ENCODE data around the gene SHLD2. TPM values are rescaled to one million over a fixed set of nuclear protein-coding genes. Genes with fewer than 3 reads are reported as not detected.

The SHLD2 gene
- total and polyA plus RNA-seq, 7 donors = 7.9 to 25.7 (median 13.9) TPM

DNA sequence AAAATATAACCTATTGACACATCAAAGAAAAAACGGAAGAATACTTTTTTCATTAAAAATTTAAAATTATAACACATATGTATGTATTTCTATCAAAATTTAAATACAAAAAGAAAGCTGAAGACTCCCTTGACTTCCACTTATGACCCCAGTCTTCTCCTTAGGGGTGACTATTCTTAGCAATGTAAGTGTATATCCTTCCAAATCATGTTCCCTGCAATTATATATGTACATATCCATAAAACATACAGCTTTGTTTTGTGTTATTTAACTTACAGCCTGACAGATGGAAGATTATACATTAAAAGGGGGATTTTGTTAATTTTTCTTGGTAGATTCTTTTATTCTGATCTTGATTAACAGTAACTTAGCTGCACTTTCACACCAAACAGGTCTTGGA, 9.5 kb upstream of the SHLD2 start:
- 94 to 100% (median 95%) methylated on average over 1 of the region's 1 CpG for WGBS, 3 donors
- Histone ChIP-seq H3K9me3 (no peaks in the 10 kb centered on the region), H3K36me3 (ENCODE audit: insufficient read depth in 1 of 2, low read depth in 1 of 2) (peaks cover 0 to 7% of the 10 kb centered on the region in 2 donors), H3K4me3 (no peak overlapping the region), H3K27ac (no peak overlapping the region), H3K4me1 (no peaks in the 10 kb centered on the region), H3K27me3 (ENCODE audit: insufficient read depth in 3 of 3, low read length in 2 of 3) (no peaks in the 10 kb centered on the region)
- intact Hi-C loops (cut with DNase I) = no loop called here
- no peak for TF ChIP-seq CTCF (IDR thresholded peaks at IDR 0.05)
- ATAC-seq (no peak), DNase-seq (no peak)

GRCh38 chr10:87089746-87090145, 5.3 kb upstream of the SHLD2 start:
- WGBS, 3 donors = 90 to 96% (median 95%) methylated on average over 4 of the region's 4 CpGs
- intact Hi-C loops (cut with DNase I) = loop anchor here (10.0 kb wide), 1 partner anchor 115 kb away; no protein-coding TSS in a partner anchor

DNA sequence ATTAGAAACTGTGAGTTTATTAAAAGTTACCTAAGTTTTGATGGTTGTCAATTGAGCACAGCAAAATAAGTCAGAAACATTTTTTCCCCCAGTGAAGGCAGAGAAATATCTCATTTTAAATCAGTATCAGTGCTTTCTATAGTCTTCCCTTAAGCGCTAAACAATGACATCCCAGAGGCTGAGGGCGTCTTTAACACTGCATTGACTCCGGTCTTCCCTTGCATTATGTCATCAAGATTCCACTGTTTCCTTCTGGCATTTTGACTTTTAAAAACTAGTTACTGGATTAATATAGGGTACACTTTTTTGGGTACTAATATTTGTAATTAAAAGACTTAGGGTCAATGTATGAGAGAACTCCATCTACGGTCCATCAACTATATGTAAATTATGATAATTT, 4.2 kb upstream of the SHLD2 start:
- Histone ChIP-seq H3K27ac (no peak overlapping the region), H3K4me1 (peaks cover 19% of the 10 kb centered on the region), H3K4me3 (no peak overlapping the region), H3K27me3 (ENCODE audit: insufficient read depth in 3 of 3, low read length in 2 of 3) (no peaks in the 10 kb centered on the region), H3K36me3 (ENCODE audit: insufficient read depth in 1 of 2, low read depth in 1 of 2) (peaks cover 0 to 7% of the 10 kb centered on the region in 2 donors), H3K9me3 (no peaks in the 10 kb centered on the region)
- whole genome bisulfite sequencing, 3 donors = 75 to 91% (median 77%) methylated on average over 4 of the region's 4 CpGs
- DNase-seq = no peak
- no peak for TF ChIP-seq CTCF (IDR thresholded peaks at IDR 0.05)
- intact Hi-C loops (cut with DNase I) = loop anchor here (10.0 kb wide), 1 partner anchor 116 kb away; no protein-coding TSS in a partner anchor
- ATAC-seq = no peak

More at GRCh38 chr10:87089746-87090145, 5.3 kb upstream of the SHLD2 start:
- peaks cover 19% of the 10 kb centered on the region for H3K4me1 ChIP-seq
- TF ChIP-seq CTCF (IDR thresholded peaks at IDR 0.05) = no peak
- ATAC-seq (no peak), DNase-seq (no peak)
- no peaks in the 10 kb centered on the region for H3K9me3 ChIP-seq
- H3K27me3 ChIP-seq (ENCODE audit: insufficient read depth in 3 of 3, low read length in 2 of 3) = no peaks in the 10 kb centered on the region
- H3K4me3 ChIP-seq = no peak overlapping the region
- H3K27ac ChIP-seq = no peak overlapping the region
- peaks cover 0 to 7% of the 10 kb centered on the region in 2 donors for H3K36me3 ChIP-seq (ENCODE audit: insufficient read depth in 1 of 2, low read depth in 1 of 2)

GRCh38 chr10:87092376-87092860, 2.6 kb upstream of the SHLD2 start:
- no peak for DNase-seq
- H3K9me3 ChIP-seq = no peaks in the 10 kb centered on the region
- H3K4me1 ChIP-seq = peaks cover 28% of the 10 kb centered on the region
- H3K36me3 ChIP-seq (ENCODE audit: insufficient read depth in 1 of 2, low read depth in 1 of 2) = peaks cover 0 to 16% of the 10 kb centered on the region in 2 donors
- intact Hi-C loops (cut with DNase I) = loop anchor here (10.0 kb wide), 1 partner anchor 118 kb away; no protein-coding TSS in a partner anchor
- H3K27me3 ChIP-seq (ENCODE audit: insufficient read depth in 3 of 3, low read length in 2 of 3) = no peaks in the 10 kb centered on the region
- H3K4me3 ChIP-seq = peak overlapping the region; percentile 77
- no peak for TF ChIP-seq CTCF (IDR thresholded peaks at IDR 0.05)
- no peak overlapping the region for H3K27ac ChIP-seq
- no peak for ATAC-seq
- 28 to 42% (median 37%) methylated on average over 7 of the region's 7 CpGs for WGBS, 3 donors

Data from psoas muscle (tissue), 8 donors.